Sigmoid colon (tissue), 4 donors: Measurements from ENCODE around the gene CACNB2.

Experiments used
- CTCF ChIP-seq, 4 experiments: fragments of 450-650 bp in 3 of 4; fragments of 200-600 bp in 1 of 4; IDR thresholded peaks; one replicate each; pipeline ENCODE4 v1.5.1; 2016 to 2019; ENCODE audit warnings: antibody characterized with exemption in 4 of 4, mild to moderate bottlenecking in 3 of 4, moderate library complexity in 2 of 4
- POLR2A ChIP-seq, 2 donors: fragments of 450-650 bp; IDR thresholded peaks; one replicate each; pipeline ENCODE4 v1.6.1; 2016; ENCODE audit warnings: antibody characterized with exemption in 2 of 2, mild to moderate bottlenecking in 2 of 2, moderate library complexity in 2 of 2
- POLR2AphosphoS5 ChIP-seq, 4 donors: sonication (generic); formaldehyde crosslinking; IDR thresholded peaks; one replicate each; pipeline ENCODE4 v1.6.1; 2017; ENCODE audit warnings: antibody characterized with exemption in 4 of 4

DNA sequence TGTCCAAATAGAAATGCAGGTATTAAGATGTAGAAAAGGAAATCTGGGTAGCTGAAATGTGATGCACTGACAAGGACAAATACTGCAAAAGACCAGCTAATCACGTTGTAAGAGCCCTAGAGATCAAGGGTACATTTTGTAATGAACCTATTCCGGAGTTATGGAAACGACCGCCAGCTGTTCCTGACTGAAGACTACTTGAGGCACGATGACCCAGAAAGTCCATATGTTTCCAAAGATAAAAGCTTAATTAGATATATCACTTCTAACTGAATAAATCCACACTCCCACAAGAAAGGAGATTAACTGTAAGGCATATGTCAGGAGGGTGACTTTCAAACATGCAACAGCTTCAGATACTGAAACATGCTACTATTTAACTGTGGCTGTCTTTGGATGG lies 257.7 kb downstream of the CACNB2 start:
- TF ChIP-seq CTCF (IDR thresholded peaks at IDR 0.05) = no peak
- no peak for TF ChIP-seq POLR2AphosphoS5 (IDR thresholded peaks at IDR 0.05)
- TF ChIP-seq POLR2A (IDR thresholded peaks at IDR 0.05) = no peak
